Activated CD4-positive, alpha-beta memory T cell treated with anti-CD3 and anti-CD28 coated beads, Interleukin-2, amount 10 ng/mL, durations not matched to agents 7 days and 5 days (primary cell): ENCODE data around the gene PSAP. TPM values are rescaled to one million over a fixed set of nuclear protein-coding genes. Genes with fewer than 3 reads are reported as not detected.
"Not testable (repeated sequence)": the region's sequence is repeated elsewhere in the genome, so short reads cannot be mapped to it uniquely, and the experiment has no call there.

Experiments
- CTCF ChIA-PET: fragments of 350-600 bp; sonication (Branson Sonifier 250); formaldehyde crosslinking; loops from one replicate; lab custom pipeline; 2021; ENCODE audit warnings: antibody characterized with exemption, inconsistent platforms; lab: Charles Lee
- POLR2A ChIA-PET: fragments of 350-600 bp; sonication (Branson Sonifier 250); formaldehyde crosslinking; loops from one replicate; lab custom pipeline; 2021; ENCODE audit warnings: antibody characterized with exemption; lab: Charles Lee
- DNase-seq: peaks from one replicate; pipeline ENCODE4 v3.0.0-alpha.2; 2020
- H3K27ac Mint-ChIP-seq: one replicate; pipeline ENCODE4 v1.8.0; 2021; ENCODE audit warnings: mild to moderate bottlenecking, mixed read lengths
- H3K27me3 Mint-ChIP-seq: one replicate; pipeline ENCODE4 v1.8.0; 2021; ENCODE audit warnings: mixed read lengths
- H3K36me3 Mint-ChIP-seq: one replicate; pipeline ENCODE4 v1.8.0; 2021; ENCODE audit warnings: low read depth, mixed read lengths
- H3K4me1 Mint-ChIP-seq: one replicate; pipeline ENCODE4 v1.8.0; 2021; ENCODE audit warnings: mixed read lengths
- H3K4me3 Mint-ChIP-seq: one replicate; pipeline ENCODE4 v1.8.0; 2021; ENCODE audit warnings: mild to moderate bottlenecking, mixed read lengths
- H3K9me3 Mint-ChIP-seq: one replicate; pipeline ENCODE4 v1.8.0; 2021; ENCODE audit warnings: mixed read lengths
- total RNA-seq, 2 experiments: library from RNA; stranded (reverse); gene quantifications; one replicate each; pipeline ENCODE4 v1.2.3, GENCODE V29; 2021

Gene PSAP
- 100 to 1,000 TPM; 176 to 178 TPM for total RNA-seq

- peak within 1 kb of the TSS; percentile 73 for H3K27ac Mint-ChIP-seq
- peak within 1 kb of the TSS; percentile 88 for H3K4me3 Mint-ChIP-seq
- DNase-seq, result peak; percentile 98
- ChIA-PET POLR2A (interaction anchor here (0.5 to 2.4 kb wide), 9 partner anchors 9 to 238 kb away, joined by 3 to 19 read pairs (median 4); partner anchors contain the start of gene VSIR), CTCF (interaction anchor here (0.9 to 3.0 kb wide), 5 partner anchors 12 to 154 kb away, joined by 3 to 20 read pairs (median 5); partner anchors contain the start of gene VSIR)
- peaks cover 4% of the 10 kb centered on the region for H3K27me3 Mint-ChIP-seq
- H3K4me1 Mint-ChIP-seq, result peaks cover 41% of the 10 kb centered on the region
- H3K9me3 Mint-ChIP-seq, result no peaks in the 10 kb centered on the region
- H3K36me3 Mint-ChIP-seq, result peaks cover 3% of the 10 kb centered on the region
Measured at GRCh38 chr10:71850743-71851464, at the start of gene PSAP. Gene PSAP (minus strand): TSS chr10:71851251. CDS start chr10:71851221, 30 bp downstream.

DNA sequence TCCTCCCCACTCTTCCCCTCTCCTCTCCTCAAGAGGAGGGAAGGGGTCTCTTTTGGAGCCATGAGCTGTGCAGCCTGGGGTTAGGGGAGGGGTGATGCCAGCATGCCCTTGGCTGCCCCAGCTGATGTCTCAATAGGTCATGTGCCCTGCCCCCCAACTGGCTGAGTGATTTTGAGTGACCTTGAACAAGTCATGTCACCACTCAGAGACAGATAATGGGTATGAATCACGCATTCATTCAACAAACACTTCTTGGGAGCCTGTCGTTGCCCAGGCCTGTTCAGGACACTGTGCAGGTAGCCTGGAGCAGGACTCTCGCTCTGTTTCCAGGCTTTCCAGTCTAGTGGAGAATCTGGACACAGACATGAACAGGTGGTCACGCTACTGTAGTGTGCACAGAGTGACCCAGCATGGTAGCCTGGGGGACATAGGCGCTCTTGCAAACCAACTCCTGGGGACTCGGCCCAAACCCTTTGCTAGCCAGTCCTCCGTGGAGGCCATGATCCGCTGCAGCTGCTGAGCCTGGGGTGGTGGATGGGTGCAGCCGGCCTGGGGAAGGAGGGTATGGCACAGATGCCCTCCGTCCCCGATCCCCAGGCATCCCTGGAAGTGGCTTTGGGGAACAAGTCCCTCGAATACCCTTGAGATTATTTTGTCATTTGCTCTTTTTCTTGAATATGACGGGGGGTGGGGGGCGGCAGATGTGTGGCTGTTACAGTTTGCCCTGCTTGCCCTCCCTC is 49.6 kb upstream of the PSAP start:
- Mint-ChIP-seq H3K9me3 (no peaks in the 10 kb centered on the region), H3K4me1 (peaks cover 3% of the 10 kb centered on the region), H3K36me3 (no peaks in the 10 kb centered on the region), H3K27ac (no peak overlapping the region), H3K4me3 (no peak overlapping the region), H3K27me3 (no peaks in the 10 kb centered on the region)
- ChIA-PET CTCF (interaction anchor here (3.8 kb wide), 1 partner anchor 148 kb away, joined by 11 read pairs; no protein-coding TSS in a partner anchor), POLR2A (no interaction called here)
- DNase-seq, result no peak

GRCh38 chr10:71899665-71900412 is 48.8 kb upstream of the PSAP start:
- Mint-ChIP-seq H3K4me1 (peaks cover 3% of the 10 kb centered on the region), H3K36me3 (no peaks in the 10 kb centered on the region), H3K27ac (no peak overlapping the region), H3K9me3 (no peaks in the 10 kb centered on the region), H3K4me3 (no peak overlapping the region), H3K27me3 (peaks cover 2% of the 10 kb centered on the region)
- POLR2A ChIA-PET, result no interaction called here
- CTCF ChIA-PET, result interaction anchor here (3.8 kb wide), 1 partner anchor 149 kb away, joined by 11 read pairs; no protein-coding TSS in a partner anchor
- no peak for DNase-seq

- ChIA-PET POLR2A (interaction anchor here (0.6 kb wide), 1 partner anchor 1075 kb away, joined by 5 read pairs; no protein-coding TSS in a partner anchor), CTCF (interaction anchor here (0.6 to 3.8 kb wide), 7 partner anchors 26 to 1197 kb away, joined by 3 to 20 read pairs (median 3); partner anchors contain the start of gene PSAP)
- not testable (repeated sequence) for H3K9me3 Mint-ChIP-seq, DNase-seq, H3K4me3 Mint-ChIP-seq, H3K27me3 Mint-ChIP-seq, H3K27ac Mint-ChIP-seq, H3K4me1 Mint-ChIP-seq, H3K36me3 Mint-ChIP-seq
Measured at GRCh38 chr10:71898346-71898745, 47.3 kb upstream of the PSAP start.

DNA sequence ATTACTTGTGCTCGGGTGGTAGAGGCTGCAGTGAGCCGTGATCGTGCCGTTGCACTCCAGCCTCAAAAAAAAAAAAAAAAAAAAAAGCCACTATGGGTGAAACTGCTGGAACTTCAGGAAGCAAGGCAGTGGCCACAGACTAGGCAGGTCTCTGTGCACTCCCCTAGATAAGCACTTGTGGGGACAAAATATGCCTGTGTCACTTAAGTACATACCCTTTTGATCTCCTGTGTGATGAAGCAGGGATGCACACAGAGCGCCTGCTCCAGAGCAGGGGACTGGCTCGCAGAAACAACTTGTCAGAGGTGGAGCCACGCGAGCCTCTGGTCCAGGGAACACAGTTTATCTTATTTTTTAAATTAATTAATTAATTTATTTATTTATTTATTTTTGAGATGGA is 42.9 kb upstream of the PSAP start:
- H3K36me3 Mint-ChIP-seq, result no peaks in the 10 kb centered on the region
- no peaks in the 10 kb centered on the region for H3K9me3 Mint-ChIP-seq
- POLR2A ChIA-PET, result no interaction called here
- H3K27me3 Mint-ChIP-seq, result peaks cover 9% of the 10 kb centered on the region
- H3K4me1 Mint-ChIP-seq, result peaks cover 9% of the 10 kb centered on the region
- H3K27ac Mint-ChIP-seq, result no peak overlapping the region
- CTCF ChIA-PET, result interaction anchor here (0.7 to 3.2 kb wide), 3 partner anchors 154 to 336 kb away, joined by 3 to 30 read pairs (median 3); no protein-coding TSS in a partner anchor
- H3K4me3 Mint-ChIP-seq, result no peak overlapping the region
- DNase-seq, result no peak

DNA sequence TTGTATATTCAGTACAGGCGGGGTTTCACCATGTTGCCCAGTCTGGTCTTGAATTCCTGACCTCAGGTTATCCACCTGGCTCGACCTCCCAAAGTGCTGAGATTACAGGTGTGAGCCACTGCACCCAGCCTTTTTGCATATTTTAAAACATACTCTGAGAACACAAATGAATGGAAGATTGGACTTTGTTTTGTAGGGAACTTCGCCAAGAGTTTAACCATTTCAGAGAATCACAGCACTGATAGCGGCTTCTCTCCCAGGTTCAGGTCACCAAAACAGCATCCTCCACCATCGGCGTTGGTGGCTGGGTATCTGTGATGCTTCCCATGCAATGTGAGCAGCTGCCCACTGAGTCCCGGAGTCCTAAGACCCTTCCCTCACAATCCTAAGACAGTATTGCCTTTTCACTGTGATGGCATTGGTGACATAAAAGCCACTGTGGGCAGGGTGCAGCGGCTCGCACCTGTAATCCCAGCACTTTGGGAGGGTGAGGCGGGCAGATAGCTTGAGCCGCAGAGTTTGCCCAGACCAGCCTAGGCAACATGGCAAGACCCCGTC is 42.3 kb upstream of the PSAP start:
- ChIA-PET POLR2A (no interaction called here), CTCF (interaction anchor here (0.7 kb wide), 2 partner anchors 161 to 336 kb away, joined by 3 read pairs; no protein-coding TSS in a partner anchor)
- no peak overlapping the region for H3K27ac Mint-ChIP-seq
- H3K9me3 Mint-ChIP-seq, result no peaks in the 10 kb centered on the region
- no peak for DNase-seq
- H3K36me3 Mint-ChIP-seq, result no peaks in the 10 kb centered on the region
- peaks cover 13% of the 10 kb centered on the region for H3K4me1 Mint-ChIP-seq
- peaks cover 14% of the 10 kb centered on the region for H3K27me3 Mint-ChIP-seq
- H3K4me3 Mint-ChIP-seq, result no peak overlapping the region

DNA sequence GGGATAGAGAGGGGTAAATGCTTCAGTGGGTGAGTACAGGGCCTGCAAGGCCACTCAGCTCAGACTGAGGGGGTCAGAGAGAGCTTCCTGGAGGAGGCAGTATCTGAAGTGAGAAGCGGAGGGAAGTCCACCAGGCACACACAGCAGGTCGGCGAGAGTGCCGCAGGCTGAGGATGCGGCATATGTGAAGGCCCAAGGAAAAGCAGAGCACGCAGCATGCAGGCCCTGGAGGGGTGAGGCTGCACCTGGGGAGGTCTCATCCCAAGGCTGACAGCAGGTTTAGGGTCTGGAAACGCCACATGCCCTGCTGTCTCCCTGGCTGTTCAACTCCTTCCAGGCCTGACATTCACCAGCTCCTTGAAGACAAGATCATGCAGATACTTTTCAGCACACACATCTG is 40.4 kb upstream of the PSAP start:
- Mint-ChIP-seq H3K27me3 (peaks cover 20% of the 10 kb centered on the region), H3K9me3 (no peaks in the 10 kb centered on the region), H3K4me3 (no peak overlapping the region), H3K36me3 (no peaks in the 10 kb centered on the region), H3K27ac (no peak overlapping the region), H3K4me1 (peaks cover 10% of the 10 kb centered on the region)
- DNase-seq, result no peak
- ChIA-PET CTCF (interaction anchor here (2.0 kb wide), 1 partner anchor 157 kb away, joined by 6 read pairs; no protein-coding TSS in a partner anchor), POLR2A (no interaction called here)

- no peak for DNase-seq
- H3K4me1 Mint-ChIP-seq, result peaks cover 10% of the 10 kb centered on the region
- H3K36me3 Mint-ChIP-seq, result no peaks in the 10 kb centered on the region
- peaks cover 22% of the 10 kb centered on the region for H3K27me3 Mint-ChIP-seq
- no peak overlapping the region for H3K27ac Mint-ChIP-seq
- CTCF ChIA-PET, result no interaction called here
- H3K4me3 Mint-ChIP-seq, result peak overlapping the region; percentile 71
- POLR2A ChIA-PET, result no interaction called here
- no peaks in the 10 kb centered on the region for H3K9me3 Mint-ChIP-seq
Measured at GRCh38 chr10:71889388-71889987, 38.4 kb upstream of the PSAP start.

GRCh38 chr10:71888623-71889387 is 37.8 kb upstream of the PSAP start:
- H3K4me3 Mint-ChIP-seq, result peak overlapping the region; percentile 71
- peaks cover 10% of the 10 kb centered on the region for H3K4me1 Mint-ChIP-seq
- ChIA-PET CTCF (no interaction called here), POLR2A (no interaction called here)
- no peaks in the 10 kb centered on the region for H3K9me3 Mint-ChIP-seq
- peak; percentile 63 for DNase-seq
- H3K27ac Mint-ChIP-seq, result no peak overlapping the region
- H3K27me3 Mint-ChIP-seq, result peaks cover 22% of the 10 kb centered on the region
- no peaks in the 10 kb centered on the region for H3K36me3 Mint-ChIP-seq

- no peak for DNase-seq
- H3K27ac Mint-ChIP-seq, result no peak overlapping the region
- H3K4me3 Mint-ChIP-seq, result peak overlapping the region; percentile 71
- peaks cover 12% of the 10 kb centered on the region for H3K4me1 Mint-ChIP-seq
- no peaks in the 10 kb centered on the region for H3K9me3 Mint-ChIP-seq
- H3K27me3 Mint-ChIP-seq, result peaks cover 22% of the 10 kb centered on the region
- CTCF ChIA-PET, result no interaction called here
- POLR2A ChIA-PET, result no interaction called here
- no peaks in the 10 kb centered on the region for H3K36me3 Mint-ChIP-seq
Measured at GRCh38 chr10:71888248-71888622, 37.2 kb upstream of the PSAP start.

- peaks cover 22% of the 10 kb centered on the region for H3K27me3 Mint-ChIP-seq
- H3K27ac Mint-ChIP-seq, result no peak overlapping the region
- no peak for DNase-seq
- ChIA-PET POLR2A (no interaction called here), CTCF (no interaction called here)
- H3K9me3 Mint-ChIP-seq, result no peaks in the 10 kb centered on the region
- no peak overlapping the region for H3K4me3 Mint-ChIP-seq
- no peaks in the 10 kb centered on the region for H3K36me3 Mint-ChIP-seq
- peaks cover 12% of the 10 kb centered on the region for H3K4me1 Mint-ChIP-seq
Measured at GRCh38 chr10:71887743-71888142, 36.7 kb upstream of the PSAP start.
